GM12865 (cell line): ENCODE data around the gene VWA1.

Experiments
- DNase-seq: peaks from one replicate; pipeline ENCODE4 v3.0.0; 2010; ENCODE audit warnings: low read depth
- H3K4me3 ChIP-seq: 2 replicates; pipeline ENCODE4 v1.5.1; 2011; ENCODE audit warnings: mild to moderate bottlenecking, low read depth, low read length, control low read depth
- TF ChIP-seq, protein P1 (sequence below): IDR thresholded peaks from 2 replicates; pipeline ENCODE4 v1.5.1; 2011; ENCODE audit warnings: low read length, control low read depth, low read depth, inconsistent platforms; ENCODE audit not compliant: insufficient read depth; ENCODE audit errors: missing control alignments

The VWA1 gene

DNA sequence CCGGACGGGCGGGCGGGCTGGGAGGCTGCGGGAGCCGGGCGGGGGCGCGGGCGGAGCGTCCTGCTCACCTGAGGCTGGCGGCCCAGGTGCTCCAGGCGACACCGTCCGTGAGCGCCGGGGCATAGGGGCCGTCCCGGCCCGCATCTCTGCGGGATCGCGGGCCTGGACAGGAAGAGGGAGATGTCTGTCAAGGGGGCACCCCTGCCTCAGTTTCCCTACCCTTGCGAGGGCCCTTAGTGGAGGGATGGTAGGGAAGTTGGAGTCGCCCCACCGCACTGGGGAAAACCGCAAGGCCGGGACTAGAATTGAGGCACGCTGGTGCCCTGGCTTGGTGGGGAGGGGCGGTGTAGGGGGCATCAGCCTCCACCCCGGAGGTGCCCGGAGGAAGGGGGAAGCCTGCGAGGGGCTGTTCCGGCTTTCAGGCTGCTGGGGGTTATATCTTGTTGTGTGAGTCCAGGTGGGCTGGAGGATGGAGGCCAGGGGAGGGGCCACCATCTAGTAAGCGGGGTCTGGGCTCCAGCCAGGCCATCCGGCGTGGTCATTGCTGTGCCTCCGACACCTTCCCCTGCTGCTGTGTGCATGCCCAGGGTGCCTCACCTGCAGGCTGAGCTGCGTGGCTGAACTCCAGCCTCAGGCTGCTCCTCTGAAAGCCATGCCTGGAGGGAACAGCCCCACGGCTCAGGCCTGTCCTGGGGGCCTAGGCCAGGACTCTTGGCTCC is 580 bp downstream of the VWA1 start:
- no peak overlapping the region for H3K4me3 ChIP-seq

DNA sequence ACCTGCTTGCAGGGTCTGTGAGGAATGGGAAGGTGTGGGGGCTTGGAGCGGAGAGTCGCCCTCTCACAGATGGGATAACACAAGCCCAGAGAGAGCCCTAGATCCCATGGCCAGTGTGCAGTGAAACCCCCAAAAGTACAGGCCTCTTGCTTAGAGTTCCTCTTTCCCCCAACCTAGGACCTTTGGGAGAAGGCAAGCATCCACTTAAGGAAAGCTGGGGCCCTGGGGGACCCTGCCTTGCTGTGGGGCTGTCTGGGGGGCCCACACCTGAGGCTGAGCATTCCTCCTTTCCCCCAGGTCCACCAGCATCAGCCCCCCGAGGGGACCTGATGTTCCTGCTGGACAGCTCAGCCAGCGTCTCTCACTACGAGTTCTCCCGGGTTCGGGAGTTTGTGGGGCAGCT is 1.1 kb downstream of the VWA1 start:
- no peak overlapping the region for H3K4me3 ChIP-seq
- TF ChIP-seq, protein P1, sequence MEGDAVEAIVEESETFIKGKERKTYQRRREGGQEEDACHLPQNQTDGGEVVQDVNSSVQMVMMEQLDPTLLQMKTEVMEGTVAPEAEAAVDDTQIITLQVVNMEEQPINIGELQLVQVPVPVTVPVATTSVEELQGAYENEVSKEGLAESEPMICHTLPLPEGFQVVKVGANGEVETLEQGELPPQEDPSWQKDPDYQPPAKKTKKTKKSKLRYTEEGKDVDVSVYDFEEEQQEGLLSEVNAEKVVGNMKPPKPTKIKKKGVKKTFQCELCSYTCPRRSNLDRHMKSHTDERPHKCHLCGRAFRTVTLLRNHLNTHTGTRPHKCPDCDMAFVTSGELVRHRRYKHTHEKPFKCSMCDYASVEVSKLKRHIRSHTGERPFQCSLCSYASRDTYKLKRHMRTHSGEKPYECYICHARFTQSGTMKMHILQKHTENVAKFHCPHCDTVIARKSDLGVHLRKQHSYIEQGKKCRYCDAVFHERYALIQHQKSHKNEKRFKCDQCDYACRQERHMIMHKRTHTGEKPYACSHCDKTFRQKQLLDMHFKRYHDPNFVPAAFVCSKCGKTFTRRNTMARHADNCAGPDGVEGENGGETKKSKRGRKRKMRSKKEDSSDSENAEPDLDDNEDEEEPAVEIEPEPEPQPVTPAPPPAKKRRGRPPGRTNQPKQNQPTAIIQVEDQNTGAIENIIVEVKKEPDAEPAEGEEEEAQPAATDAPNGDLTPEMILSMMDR, result no peak
- DNase-seq, result no peak

More for the DNA sequence above, 580 bp downstream of the VWA1 start:
- TF ChIP-seq, protein P1, result no peak
- DNase-seq, result no peak

DNA sequence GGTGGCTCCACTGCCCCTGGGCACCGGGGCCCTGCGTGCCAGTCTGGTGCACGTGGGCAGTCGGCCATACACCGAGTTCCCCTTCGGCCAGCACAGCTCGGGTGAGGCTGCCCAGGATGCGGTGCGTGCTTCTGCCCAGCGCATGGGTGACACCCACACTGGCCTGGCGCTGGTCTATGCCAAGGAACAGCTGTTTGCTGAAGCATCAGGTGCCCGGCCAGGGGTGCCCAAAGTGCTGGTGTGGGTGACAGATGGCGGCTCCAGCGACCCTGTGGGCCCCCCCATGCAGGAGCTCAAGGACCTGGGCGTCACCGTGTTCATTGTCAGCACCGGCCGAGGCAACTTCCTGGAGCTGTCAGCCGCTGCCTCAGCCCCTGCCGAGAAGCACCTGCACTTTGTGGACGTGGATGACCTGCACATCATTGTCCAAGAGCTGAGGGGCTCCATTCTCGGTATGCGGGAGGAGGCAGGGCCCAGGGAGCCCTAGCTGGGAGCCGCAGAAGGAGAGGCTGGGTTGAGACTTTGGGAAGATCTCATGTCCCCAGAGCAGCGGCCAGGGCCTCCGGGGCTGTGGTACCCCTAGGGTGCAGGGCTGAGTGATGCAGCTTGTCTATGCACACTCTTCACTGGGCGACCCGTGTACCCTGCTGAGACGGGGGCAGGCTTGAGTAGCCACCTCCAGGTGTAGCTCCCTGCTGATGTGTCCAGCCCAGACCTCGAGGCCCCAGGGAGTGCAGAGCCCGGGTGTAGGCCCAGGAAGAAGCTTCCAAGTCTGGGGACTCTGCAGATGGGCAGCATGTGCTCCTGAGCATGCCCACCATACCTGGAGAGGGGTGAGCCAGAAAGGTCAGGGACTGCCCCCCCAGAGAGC is 1.8 kb downstream of the VWA1 start:
- DNase-seq, result no peak
- H3K4me3 ChIP-seq, result no peak overlapping the region
- TF ChIP-seq, protein P1, result no peak

DNA sequence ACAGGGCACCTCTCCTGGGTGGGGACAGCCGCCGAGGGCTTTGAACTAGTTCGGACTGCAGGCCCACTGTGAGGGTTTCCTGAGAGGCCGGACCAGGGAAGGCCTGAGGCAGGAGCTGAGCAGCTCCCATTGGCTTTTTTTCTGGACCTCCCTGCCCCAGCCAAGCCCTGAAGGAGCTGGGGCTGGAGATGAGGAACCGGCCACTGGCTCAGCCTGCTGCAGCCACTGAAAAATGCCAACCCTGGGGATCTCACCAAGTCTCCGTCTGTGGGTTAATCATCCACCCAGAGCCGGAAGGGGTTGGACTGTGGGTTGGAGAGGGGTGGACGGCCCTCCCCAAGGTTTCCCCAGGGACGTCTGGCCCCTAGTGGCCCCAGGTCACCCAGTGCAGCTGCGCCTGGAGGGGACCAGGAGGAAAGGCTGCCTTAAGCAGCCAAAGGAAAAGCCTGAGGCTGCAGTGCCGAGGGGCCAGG is 2.5 kb downstream of the VWA1 start:
- H3K4me3 ChIP-seq, result no peak overlapping the region
- no peak for DNase-seq
- TF ChIP-seq, protein P1, result no peak

DNA sequence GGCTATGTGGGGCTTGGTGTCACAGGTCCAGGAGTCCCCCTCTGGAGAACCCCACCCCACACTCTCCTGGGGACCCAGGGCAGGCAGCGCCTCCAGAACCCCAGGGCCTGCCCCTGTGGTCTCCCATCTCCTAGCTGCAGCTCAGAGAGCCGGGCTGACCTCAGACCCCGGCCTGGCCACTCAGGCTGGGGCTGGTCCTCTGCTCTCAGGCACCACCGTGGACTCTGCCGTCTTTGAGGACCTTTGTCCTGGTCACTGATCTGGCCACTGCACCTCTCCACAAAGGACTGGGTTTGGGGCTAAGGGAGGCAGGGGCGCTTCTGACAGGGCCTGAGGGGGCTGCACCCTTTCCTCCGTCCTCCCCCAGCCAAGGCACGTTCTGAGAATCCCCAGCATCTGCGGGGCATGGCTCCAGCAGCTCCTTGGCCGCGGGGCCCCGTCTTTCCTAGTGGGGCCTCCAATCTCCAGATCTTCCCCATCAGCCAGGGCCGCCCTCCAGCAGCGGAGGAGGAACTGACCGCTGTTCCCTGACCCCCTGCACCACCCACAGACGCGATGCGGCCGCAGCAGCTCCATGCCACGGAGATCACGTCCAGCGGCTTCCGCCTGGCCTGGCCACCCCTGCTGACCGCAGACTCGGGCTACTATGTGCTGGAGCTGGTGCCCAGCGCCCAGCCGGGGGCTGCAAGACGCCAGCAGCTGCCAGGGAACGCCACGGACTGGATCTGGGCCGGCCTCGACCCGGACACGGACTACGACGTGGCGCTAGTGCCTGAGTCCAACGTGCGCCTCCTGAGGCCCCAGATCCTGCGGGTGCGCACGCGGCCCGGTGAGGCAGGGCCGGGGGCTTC is 3.3 kb downstream of the VWA1 start:
- no peak for DNase-seq
- no peak overlapping the region for H3K4me3 ChIP-seq
- TF ChIP-seq, protein P1, result no peak

DNA sequence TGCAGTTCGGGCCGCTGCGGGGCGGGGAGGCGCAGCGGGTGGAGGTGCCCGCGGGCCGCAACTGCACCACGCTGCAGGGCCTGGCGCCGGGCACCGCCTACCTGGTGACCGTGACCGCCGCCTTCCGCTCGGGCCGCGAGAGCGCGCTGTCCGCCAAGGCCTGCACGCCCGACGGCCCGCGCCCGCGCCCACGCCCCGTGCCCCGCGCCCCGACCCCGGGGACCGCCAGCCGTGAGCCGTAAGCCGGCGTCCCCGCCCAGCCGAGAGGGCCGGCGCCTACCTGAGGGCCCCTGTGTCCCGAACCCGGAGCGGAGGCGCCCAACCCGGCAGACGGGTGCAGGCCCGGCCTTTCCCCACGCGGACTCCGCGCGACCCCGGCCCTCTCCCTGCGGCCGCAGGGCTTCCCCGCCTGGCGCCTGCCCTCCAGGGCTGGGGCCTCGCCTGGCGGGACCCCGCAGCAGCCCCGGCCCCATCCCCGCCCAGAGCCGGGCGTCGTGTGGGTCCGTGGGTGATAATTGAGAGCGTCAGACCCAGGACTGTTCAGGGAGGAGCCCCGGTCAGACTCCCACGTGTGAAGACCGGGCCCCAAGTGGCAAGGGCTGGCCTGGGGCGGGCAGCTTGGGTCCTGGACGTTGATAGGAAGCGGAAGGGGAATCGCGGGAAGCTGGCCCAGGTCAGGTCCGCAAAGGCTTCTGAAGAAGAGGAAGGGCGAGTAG is 4.2 kb downstream of the VWA1 start:
- no peak for DNase-seq
- H3K4me3 ChIP-seq, result no peak overlapping the region
- TF ChIP-seq, protein P1, result no peak
